CD4-positive, alpha-beta T cell (primary cell): Measurements from ENCODE around the gene IFT57. TPM values are rescaled to one million over a fixed set of nuclear protein-coding genes. Genes with fewer than 3 reads are reported as not detected.

Experiments used
- ATAC-seq: fragments of 200-7000 bp; cut with Tn5 transposase; one replicate; pipeline ENCODE4 v1.10.0; 2022; ENCODE audit warnings: mild to moderate bottlenecking; ENCODE audit not compliant: poor library complexity
- CTCF ChIA-PET: fragments of 350-600 bp; sonication (Branson Sonifier 250); formaldehyde crosslinking; loops from one replicate; lab custom pipeline; 2021; ENCODE audit warnings: antibody characterized with exemption, inconsistent platforms; lab: Charles Lee
- POLR2A ChIA-PET: fragments of 350-600 bp; sonication (Branson Sonifier 250); formaldehyde crosslinking; loops from one replicate; lab custom pipeline; 2021; ENCODE audit warnings: antibody characterized with exemption, inconsistent platforms; lab: Charles Lee
- DNase-seq, 14 experiments: peaks; one replicate each; pipeline ENCODE4 v3.0.0-alpha.2; 2013 to 2020; ENCODE audit warnings: mixed read lengths in 2 of 14
- H3K27ac ChIP-seq, 2 donors: one replicate each; pipeline versions ENCODE4 v1.5.1 to v1.7.0; 2013; ENCODE audit warnings: low read length in 2 of 2, low read depth in 1 of 2, mild to moderate bottlenecking in 1 of 2
- H3K27me3 ChIP-seq, 2 experiments: 1 replicate in 1 of 2; 2 replicates in 1 of 2; pipeline versions ENCODE4 v1.6.1 to v1.7.0; 2013; ENCODE audit warnings: low read length in 2 of 2, control low read depth in 1 of 2, mild to moderate bottlenecking in 1 of 2, moderate library complexity in 1 of 2; ENCODE audit not compliant: insufficient read depth in 2 of 2, control insufficient read depth in 1 of 2
- H3K36me3 ChIP-seq: one replicate; pipeline ENCODE4 v1.6.1; 2013; ENCODE audit warnings: low read length, control low read depth; ENCODE audit not compliant: insufficient read depth
- H3K4me1 ChIP-seq: one replicate; pipeline ENCODE4 v1.6.1; 2013; ENCODE audit warnings: low read length, control low read depth; ENCODE audit not compliant: insufficient read depth
- H3K4me3 ChIP-seq: one replicate; pipeline ENCODE4 v1.5.1; 2013; ENCODE audit warnings: mild to moderate bottlenecking, low read length, moderate library complexity
- H3K9me3 ChIP-seq, 2 experiments: 1 replicate in 1 of 2; 2 replicates in 1 of 2; pipeline versions ENCODE4 v1.6.1 to v1.7.0; 2013; ENCODE audit warnings: low read length in 2 of 2, mild to moderate bottlenecking in 2 of 2, control low read depth in 1 of 2, moderate library complexity in 1 of 2; ENCODE audit not compliant: control insufficient read depth in 1 of 2, insufficient read depth in 1 of 2
- H3K27ac Mint-ChIP-seq: one replicate; pipeline ENCODE4 v1.8.0; 2020; ENCODE audit warnings: mixed read lengths
- H3K27me3 Mint-ChIP-seq: one replicate; pipeline ENCODE4 v1.8.0; 2021; ENCODE audit warnings: mixed read lengths
- H3K36me3 Mint-ChIP-seq: one replicate; pipeline ENCODE4 v1.8.0; 2021; ENCODE audit warnings: low read depth, mixed read lengths
- H3K4me1 Mint-ChIP-seq: one replicate; pipeline ENCODE4 v1.8.0; 2021; ENCODE audit warnings: low read depth, mixed read lengths
- H3K4me3 Mint-ChIP-seq: one replicate; pipeline ENCODE4 v1.8.0; 2020; ENCODE audit warnings: mild to moderate bottlenecking, mixed read lengths
- H3K9me3 Mint-ChIP-seq: one replicate; pipeline ENCODE4 v1.8.0; 2020; ENCODE audit warnings: mixed read lengths
- CTCF ChIP-seq: fragments of 200-600 bp; IDR thresholded peaks from one replicate; pipeline ENCODE4 v1.8.0; 2022; ENCODE audit warnings: antibody characterized with exemption, mild to moderate bottlenecking
- intact Hi-C, 2 experiments: fragments of 100-400 bp; cut with DNase I in 1 of 2; cut with micrococcal nuclease in 1 of 2; formaldehyde crosslinking; loops; one replicate each; pipeline versions ENCODE4 v1.15.1 to v1.9.0; 2023 to 2025; cut with DNase I, micrococcal nuclease
- total RNA-seq, 174 experiments: library from RNA in 2 of 174; stranded (reverse) in 2 of 174; gene quantifications; one replicate each; pipeline ENCODE4 v1.2.3 and lab custom pipeline; 2021 to 2026

IFT57 gene
- total RNA-seq, 2 experiments from 2014 or later, result 56.6 to 58.6 TPM

GRCh38 chr3:108208831-108209230, 13.4 kb downstream of the IFT57 start:
- Mint-ChIP-seq H3K4me1 (no peaks in the 10 kb centered on the region), H3K27ac (no peak overlapping the region), H3K27me3 (no peaks in the 10 kb centered on the region), H3K9me3 (no peaks in the 10 kb centered on the region), H3K4me3 (no peak overlapping the region), H3K36me3 (peaks cover 85% of the 10 kb centered on the region)
- H3K27ac ChIP-seq, result no peak overlapping the region
- ChIA-PET POLR2A (no interaction called here), CTCF (no interaction called here)
- no peak for TF ChIP-seq CTCF
- H3K27me3 ChIP-seq, result no peaks in the 10 kb centered on the region
- no peaks in the 10 kb centered on the region for H3K9me3 ChIP-seq
- intact Hi-C loops, result no loop called here
- no peak overlapping the region for H3K4me3 ChIP-seq
- no peaks in the 10 kb centered on the region for H3K4me1 ChIP-seq
- ATAC-seq (no peak), DNase-seq (no peak)
- H3K36me3 ChIP-seq, result peaks cover 35% of the 10 kb centered on the region

- no peak overlapping the region for H3K27ac ChIP-seq
- H3K4me1 ChIP-seq, result no peaks in the 10 kb centered on the region
- DNase-seq (no peak), ATAC-seq (no peak)
- Mint-ChIP-seq H3K27ac (no peak overlapping the region), H3K4me3 (no peak overlapping the region), H3K27me3 (no peaks in the 10 kb centered on the region), H3K4me1 (peaks cover 9% of the 10 kb centered on the region), H3K36me3 (peaks cover 42% of the 10 kb centered on the region), H3K9me3 (no peaks in the 10 kb centered on the region)
- CTCF ChIA-PET, result no interaction called here
- H3K27me3 ChIP-seq, result no peaks in the 10 kb centered on the region
- POLR2A ChIA-PET, result no interaction called here
- no peak for TF ChIP-seq CTCF
- peaks cover 9% of the 10 kb centered on the region for H3K36me3 ChIP-seq
- H3K4me3 ChIP-seq, result no peak overlapping the region
- no peaks in the 10 kb centered on the region for H3K9me3 ChIP-seq
- intact Hi-C loops, result no loop called here
Observed at GRCh38 chr3:108202834-108203233, 19.4 kb downstream of the IFT57 start.

GRCh38 chr3:108202080-108202479, 20.1 kb downstream of the IFT57 start:
- no peak overlapping the region for H3K27ac ChIP-seq
- Mint-ChIP-seq H3K27me3 (no peaks in the 10 kb centered on the region), H3K4me3 (no peak overlapping the region), H3K9me3 (no peaks in the 10 kb centered on the region), H3K36me3 (peaks cover 42% of the 10 kb centered on the region), H3K4me1 (peaks cover 9% of the 10 kb centered on the region), H3K27ac (no peak overlapping the region)
- TF ChIP-seq CTCF, result no peak
- POLR2A ChIA-PET, result no interaction called here
- CTCF ChIA-PET, result no interaction called here
- no peak overlapping the region for H3K4me3 ChIP-seq
- H3K27me3 ChIP-seq, result no peaks in the 10 kb centered on the region
- no peak for ATAC-seq
- H3K9me3 ChIP-seq, result no peaks in the 10 kb centered on the region
- no peak for DNase-seq
- peaks cover 9% of the 10 kb centered on the region for H3K36me3 ChIP-seq
- intact Hi-C loops, result no loop called here
- H3K4me1 ChIP-seq, result no peaks in the 10 kb centered on the region
